Measurements from ENCODE around the gene SEC16B.

- no peak for TF ChIP-seq CTCF (IDR thresholded peaks at IDR 0.05; ENCODE audit: insufficient read depth, low read length, poor library complexity, severe bottlenecking)
- no peak for TF ChIP-seq EZH2phosphoT487 (conservative IDR thresholded peaks at IDR 0.05; ENCODE audit: low read length)
Measured at GRCh38 chr1:177952249-177952648, 17.6 kb downstream of the SEC16B start.

Data from SU-DHL-6 (cell line).